Measurements from ENCODE around the gene ALK.

DNA sequence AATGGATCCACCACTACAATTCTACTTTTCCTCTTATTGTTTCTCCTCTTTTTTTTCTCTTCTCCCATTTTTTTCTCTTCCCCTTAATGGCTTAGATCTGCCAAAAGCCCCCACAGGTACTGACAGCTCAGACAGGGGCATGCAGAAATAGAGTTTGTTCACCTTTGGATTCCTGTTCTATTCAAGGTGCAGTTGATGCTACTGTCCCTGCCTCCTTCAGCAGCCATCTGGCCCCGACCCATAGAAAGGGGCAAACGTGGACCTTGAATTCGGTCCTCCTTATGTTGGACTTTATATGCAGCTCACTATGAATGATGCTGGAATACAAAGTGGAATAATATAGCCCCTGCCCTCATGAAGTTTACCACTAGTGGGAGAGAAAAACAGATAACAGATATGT, 27.7 kb upstream of the ALK start:
- TF ChIP-seq, protein P1, sequence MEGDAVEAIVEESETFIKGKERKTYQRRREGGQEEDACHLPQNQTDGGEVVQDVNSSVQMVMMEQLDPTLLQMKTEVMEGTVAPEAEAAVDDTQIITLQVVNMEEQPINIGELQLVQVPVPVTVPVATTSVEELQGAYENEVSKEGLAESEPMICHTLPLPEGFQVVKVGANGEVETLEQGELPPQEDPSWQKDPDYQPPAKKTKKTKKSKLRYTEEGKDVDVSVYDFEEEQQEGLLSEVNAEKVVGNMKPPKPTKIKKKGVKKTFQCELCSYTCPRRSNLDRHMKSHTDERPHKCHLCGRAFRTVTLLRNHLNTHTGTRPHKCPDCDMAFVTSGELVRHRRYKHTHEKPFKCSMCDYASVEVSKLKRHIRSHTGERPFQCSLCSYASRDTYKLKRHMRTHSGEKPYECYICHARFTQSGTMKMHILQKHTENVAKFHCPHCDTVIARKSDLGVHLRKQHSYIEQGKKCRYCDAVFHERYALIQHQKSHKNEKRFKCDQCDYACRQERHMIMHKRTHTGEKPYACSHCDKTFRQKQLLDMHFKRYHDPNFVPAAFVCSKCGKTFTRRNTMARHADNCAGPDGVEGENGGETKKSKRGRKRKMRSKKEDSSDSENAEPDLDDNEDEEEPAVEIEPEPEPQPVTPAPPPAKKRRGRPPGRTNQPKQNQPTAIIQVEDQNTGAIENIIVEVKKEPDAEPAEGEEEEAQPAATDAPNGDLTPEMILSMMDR (IDR thresholded peaks at IDR 0.05): no peak
- TF ChIP-seq POLR2A (IDR thresholded peaks at IDR 0.05): no peak
